G401.6 (cell line): ENCODE results near the gene GCC1.
"Not testable (repeated sequence)": the region's sequence is repeated elsewhere in the genome, so short reads cannot be mapped to it uniquely, and the experiment has no call there.

Source experiments
- FAIRE-seq: peaks from 2 replicates; lab custom pipeline; 2012; peaks lifted over from hg19 to GRCh38; lab: Jason Lieb, UNC

Gene GCC1

GRCh38 chr7:127589896-127590295 is 4.5 kb upstream of the GCC1 start:
- no peak for FAIRE-seq

- FAIRE-seq: no peak
Observed at GRCh38 chr7:127588697-127589482, 3.5 kb upstream of the GCC1 start.

- no peak for FAIRE-seq
Observed at GRCh38 chr7:127588019-127588696, 2.8 kb upstream of the GCC1 start, which contains the start of gene ARF5. TSS of gene ARF5 (plus strand) at chr7:127588411. CDS start at chr7:127588499, 88 bp downstream.

DNA sequence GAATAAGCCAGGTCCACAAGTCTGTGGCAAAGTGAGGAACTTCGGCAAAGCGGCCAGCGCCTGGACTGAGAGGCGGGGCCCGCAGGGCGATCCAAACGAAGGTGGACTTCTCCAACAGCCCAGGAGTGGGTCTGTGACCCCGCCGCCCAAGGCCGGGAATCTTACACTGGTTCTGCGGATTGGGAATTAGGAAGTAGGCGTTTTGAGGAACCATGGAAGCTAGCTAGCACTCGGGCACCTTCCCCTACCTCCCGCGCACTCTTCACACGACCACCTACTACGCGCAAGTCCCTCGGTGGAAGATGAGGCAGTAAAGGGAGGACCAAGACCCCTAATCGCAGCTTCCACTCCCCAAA is 2.2 kb upstream of the GCC1 start:
- FAIRE-seq: no peak

- FAIRE-seq: no peak
Observed at GRCh38 chr7:127586346-127586745, 950 bp upstream of the GCC1 start.

- FAIRE-seq: no peak
Observed at GRCh38 chr7:127584648-127585043, 750 bp downstream of the GCC1 start.

DNA sequence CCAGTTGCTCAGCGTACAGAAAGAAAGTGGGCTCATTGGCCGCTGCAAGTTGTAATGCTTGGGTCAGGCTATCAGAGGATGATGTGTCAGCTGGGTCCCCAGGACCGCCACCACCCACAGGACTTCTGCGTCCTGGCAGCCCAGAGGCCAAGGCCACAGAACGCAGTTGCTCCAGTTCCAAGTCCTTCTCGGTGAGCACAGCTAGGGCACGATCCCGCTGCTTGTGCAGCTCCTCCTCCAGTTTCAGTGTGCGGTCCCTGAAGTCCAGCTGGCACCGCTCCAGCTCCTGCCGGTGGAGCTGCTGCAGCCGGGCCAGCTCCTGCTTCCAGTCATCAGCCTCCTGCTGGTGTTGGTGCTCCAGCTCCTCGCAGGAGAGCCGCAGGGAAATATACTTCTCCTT is 3.0 kb downstream of the GCC1 start:
- FAIRE-seq: no peak

- FAIRE-seq: no peak
Observed at GRCh38 chr7:127581716-127582115, 3.7 kb downstream of the GCC1 start.

DNA sequence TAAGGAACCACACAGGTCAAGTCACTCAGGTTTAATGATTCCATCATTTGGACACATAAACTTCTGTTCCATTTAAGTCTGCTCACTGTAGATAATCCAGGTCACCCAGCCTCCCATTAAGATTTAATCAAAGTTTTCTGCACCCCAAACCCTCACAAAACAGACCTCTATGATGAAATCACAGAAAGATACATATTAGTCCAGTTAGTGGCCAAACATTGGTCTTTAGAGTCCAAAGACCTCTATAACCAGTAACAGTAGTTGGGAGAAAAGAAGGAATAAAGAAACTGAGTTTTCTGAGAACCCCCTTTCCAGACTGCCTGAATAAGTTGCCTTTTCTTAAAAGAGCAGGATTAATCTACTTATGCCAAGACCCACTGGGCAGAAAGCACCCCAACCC is 4.8 kb downstream of the GCC1 start:
- FAIRE-seq: no peak

DNA sequence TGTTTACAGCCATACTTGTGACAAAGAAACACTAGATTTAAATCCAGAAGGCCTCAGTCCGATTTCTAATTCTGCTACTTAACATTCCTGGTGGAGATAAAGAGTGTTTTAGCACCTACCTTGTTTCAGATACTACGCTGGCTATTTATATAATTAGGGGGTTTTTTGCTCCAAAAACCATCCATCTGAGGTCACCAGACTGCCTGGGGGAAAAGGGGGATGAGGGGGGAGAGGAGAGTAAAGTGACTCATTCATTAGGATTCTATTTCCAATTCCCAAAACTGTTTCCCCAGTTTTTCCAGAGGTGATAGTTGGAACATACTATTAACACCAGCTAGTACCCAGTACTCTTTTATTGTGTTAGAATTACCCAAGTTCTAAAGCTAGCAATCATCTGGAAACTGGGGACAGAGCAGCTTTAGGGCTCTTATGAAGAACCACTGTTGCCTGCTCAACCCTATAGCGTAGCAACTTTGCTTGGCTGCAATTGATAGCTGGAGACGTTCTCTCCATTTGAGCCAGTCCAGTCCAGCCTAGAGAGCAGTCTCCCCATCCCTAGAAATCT is 6.6 kb downstream of the GCC1 start:
- no peak for FAIRE-seq

- FAIRE-seq: no peak
Observed at GRCh38 chr7:127578036-127578684, 7.2 kb downstream of the GCC1 start.

GRCh38 chr7:127571741-127572505 is 13.5 kb downstream of the GCC1 start:
- FAIRE-seq: no peak

DNA sequence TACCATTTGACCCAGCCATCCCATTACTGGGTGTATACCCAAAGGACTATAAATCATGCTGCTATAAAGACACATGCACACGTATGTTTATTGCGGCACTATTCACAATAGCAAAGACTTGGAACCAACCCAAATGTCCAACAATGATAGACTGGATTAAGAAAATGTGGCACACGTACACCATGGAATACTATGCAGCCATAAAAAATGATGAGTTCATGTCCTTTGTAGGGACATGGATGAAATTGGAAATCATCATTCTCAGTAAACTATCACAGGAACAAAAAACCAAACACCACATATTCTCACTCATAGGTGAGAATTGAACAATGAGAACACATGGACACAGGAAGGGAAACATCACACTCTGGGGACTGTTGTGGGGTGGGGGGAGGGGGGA is 17.4 kb downstream of the GCC1 start:
- FAIRE-seq: not testable (repeated sequence)

- FAIRE-seq: no peak
Observed at GRCh38 chr7:127566242-127566641, 19.2 kb downstream of the GCC1 start.

GRCh38 chr7:127557803-127558202 is 27.6 kb downstream of the GCC1 start:
- no peak for FAIRE-seq

DNA sequence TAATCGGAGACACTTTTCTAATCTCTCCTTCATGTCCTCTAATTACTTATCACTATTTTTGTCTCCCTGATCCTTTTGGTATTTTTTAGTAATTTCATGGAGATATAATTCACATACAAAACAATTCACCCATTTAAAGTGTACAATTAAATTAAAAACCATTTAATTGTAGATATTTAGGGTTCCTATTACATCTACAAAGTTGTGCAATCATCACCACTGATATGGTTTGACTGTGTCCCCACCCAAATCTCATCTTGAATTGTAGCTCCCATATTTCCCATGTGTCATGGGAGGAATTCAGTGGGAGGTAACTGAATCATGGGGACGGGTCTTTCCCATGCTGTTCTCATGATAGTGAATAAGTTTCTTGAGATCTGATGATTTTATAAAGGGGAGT is 29.0 kb downstream of the GCC1 start:
- no peak for FAIRE-seq

DNA sequence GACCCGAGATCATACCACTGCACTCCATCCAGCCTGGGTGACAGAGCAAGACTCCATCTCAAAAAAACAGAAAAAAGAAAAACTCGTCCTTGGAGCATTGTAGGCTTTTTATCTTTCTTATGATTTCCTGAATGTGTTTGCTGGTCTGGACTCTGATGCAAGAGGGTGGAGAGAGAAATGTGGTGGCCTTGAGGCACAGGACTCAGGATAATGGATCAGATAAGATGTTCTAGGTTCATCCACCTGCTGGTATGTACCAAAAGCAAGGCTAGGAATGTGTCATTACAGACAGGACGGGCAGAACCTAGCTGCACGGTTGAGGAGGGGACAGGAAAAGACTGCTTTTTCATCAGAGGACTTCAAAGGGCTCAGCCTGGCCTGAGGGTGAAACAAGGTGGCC is 33.5 kb downstream of the GCC1 start:
- FAIRE-seq: no peak

- FAIRE-seq: no peak
Observed at GRCh38 chr7:127550247-127550646, 35.1 kb downstream of the GCC1 start.

DNA sequence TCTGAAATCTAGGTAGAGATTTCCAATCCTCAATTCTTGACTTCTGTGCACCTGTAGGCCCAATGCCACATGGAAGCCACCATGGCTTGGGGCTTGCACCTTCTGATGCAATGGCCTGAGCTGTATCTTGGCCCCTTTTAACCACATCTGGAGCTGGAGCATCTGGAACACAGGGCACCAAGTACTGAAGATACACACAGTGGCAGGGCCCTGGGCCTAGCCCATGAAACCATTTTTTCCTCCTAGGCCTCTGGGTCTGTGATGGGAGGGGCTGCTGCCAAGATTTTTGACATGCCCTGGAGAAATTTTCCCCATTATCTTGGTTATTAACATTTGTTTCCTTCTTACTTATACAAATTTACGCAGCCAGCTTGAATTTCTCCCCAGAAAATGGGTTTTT is 39.1 kb downstream of the GCC1 start:
- FAIRE-seq: no peak

- no peak for FAIRE-seq
Observed at GRCh38 chr7:127541548-127541947, 43.8 kb downstream of the GCC1 start.

- FAIRE-seq: not testable (repeated sequence)
Observed at GRCh38 chr7:127540461-127540860, 44.9 kb downstream of the GCC1 start.

GRCh38 chr7:127539116-127539515 is 46.3 kb downstream of the GCC1 start:
- no peak for FAIRE-seq
